ENCODE measurements around the gene CBY2.
"Not testable (repeated sequence)": the region's sequence is repeated elsewhere in the genome, so short reads cannot be mapped to it uniquely, and the experiment has no call there.

The CBY2 gene, protein sequence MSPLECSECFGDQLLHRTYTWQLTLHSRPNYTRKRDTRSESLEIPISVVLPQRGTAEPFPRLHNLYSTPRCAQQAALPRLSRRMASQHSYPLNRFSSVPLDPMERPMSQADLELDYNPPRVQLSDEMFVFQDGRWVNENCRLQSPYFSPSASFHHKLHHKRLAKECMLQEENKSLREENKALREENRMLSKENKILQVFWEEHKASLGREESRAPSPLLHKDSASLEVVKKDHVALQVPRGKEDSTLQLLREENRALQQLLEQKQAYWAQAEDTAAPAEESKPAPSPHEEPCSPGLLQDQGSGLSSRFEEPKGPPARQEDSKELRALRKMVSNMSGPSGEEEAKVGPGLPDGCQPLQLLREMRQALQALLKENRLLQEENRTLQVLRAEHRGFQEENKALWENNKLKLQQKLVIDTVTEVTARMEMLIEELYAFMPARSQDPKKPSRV

DNA sequence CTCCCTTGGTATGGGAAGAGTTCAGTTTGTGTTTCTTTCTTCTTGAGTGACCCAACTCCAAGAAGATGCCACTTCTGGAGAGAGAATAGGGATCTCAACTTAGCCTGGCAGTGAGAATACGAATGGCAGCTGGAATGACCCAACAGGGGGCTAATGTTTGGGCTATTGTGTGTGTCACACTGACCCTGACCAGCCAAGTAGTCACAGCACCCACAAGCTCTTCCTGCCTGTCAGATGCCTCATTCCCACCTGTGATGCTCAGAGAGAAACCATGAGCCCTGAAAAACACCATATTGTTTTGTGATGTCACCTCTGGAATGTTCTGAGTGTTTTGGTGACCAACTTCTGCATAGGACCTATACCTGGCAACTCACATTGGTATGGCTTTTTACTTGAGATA is at the start of gene CBY2:
Gene CBY2, plus strand, starts transcription at position 233 of the 400 bp plus-strand sequence. Its CDS starts 71 bp downstream, at position 304.
- H3K36me3 ChIP-seq (ENCODE audit: control insufficient read depth, insufficient read depth, low read length), result no peaks in the 10 kb centered on the region
- H3K9me3 ChIP-seq (ENCODE audit: control insufficient read depth, insufficient read depth, low read length), result no peaks in the 10 kb centered on the region
- no peaks in the 10 kb centered on the region for H3K27me3 ChIP-seq (ENCODE audit: control insufficient read depth, insufficient read depth, low read length)
- peaks cover 16% of the 10 kb centered on the region for H3K4me1 ChIP-seq (ENCODE audit: control insufficient read depth, insufficient read depth, low read length)
- H3K4me3 ChIP-seq (ENCODE audit: low read depth, low read length), result no peak within 1 kb of the TSS
- H3K9ac ChIP-seq (ENCODE audit: low read depth, low read length), result no peak within 1 kb of the TSS

GRCh38 chr13:45654633-45655349 is 47.3 kb upstream of the CBY2 start:
- Histone ChIP-seq H3K9me3 (ENCODE audit: control insufficient read depth, insufficient read depth, low read length) (no peaks in the 10 kb centered on the region), H3K27me3 (ENCODE audit: control insufficient read depth, insufficient read depth, low read length) (no peaks in the 10 kb centered on the region), H3K9ac (ENCODE audit: low read depth, low read length) (no peak overlapping the region), H3K36me3 (ENCODE audit: control insufficient read depth, insufficient read depth, low read length) (no peaks in the 10 kb centered on the region), H3K4me1 (ENCODE audit: control insufficient read depth, insufficient read depth, low read length) (no peaks in the 10 kb centered on the region), H3K4me3 (ENCODE audit: low read depth, low read length) (no peak overlapping the region)

DNA sequence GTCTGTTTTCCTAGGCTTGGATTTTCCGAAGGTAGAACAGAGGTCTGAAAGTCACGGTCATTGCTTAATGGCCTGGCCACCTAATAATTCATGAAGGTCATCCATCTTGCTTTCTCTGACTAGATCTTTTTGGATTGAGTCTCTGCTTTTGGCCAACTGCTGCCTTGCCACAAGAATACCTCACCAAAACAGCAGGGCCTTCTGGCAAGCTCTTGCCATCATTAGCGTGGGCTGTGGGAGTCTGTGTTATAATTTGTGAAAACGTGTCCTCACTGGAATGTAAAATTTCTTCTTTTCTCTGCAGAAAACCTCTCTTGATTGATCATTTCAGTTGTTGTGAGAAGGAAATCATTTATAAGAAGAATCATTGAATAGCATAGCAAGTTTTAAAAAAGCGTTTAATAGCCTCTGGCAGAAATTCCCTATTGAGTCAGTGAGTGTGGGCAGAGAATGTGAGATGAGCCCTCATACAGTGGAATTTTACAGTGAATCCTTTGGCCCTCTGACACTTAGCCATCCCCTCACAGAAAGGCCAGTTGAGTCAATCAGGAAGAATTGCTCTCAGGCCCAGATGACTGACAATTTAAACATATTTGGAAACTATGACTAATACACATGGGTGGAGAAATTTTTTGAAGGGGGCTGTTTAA is 43.4 kb upstream of the CBY2 start:
- Histone ChIP-seq H3K36me3 (ENCODE audit: control insufficient read depth, insufficient read depth, low read length) (no peaks in the 10 kb centered on the region), H3K4me1 (ENCODE audit: control insufficient read depth, insufficient read depth, low read length) (no peaks in the 10 kb centered on the region), H3K4me3 (ENCODE audit: low read depth, low read length) (no peak overlapping the region), H3K9me3 (ENCODE audit: control insufficient read depth, insufficient read depth, low read length) (no peaks in the 10 kb centered on the region), H3K27me3 (ENCODE audit: control insufficient read depth, insufficient read depth, low read length) (no peaks in the 10 kb centered on the region), H3K9ac (ENCODE audit: low read depth, low read length) (no peak overlapping the region)

DNA sequence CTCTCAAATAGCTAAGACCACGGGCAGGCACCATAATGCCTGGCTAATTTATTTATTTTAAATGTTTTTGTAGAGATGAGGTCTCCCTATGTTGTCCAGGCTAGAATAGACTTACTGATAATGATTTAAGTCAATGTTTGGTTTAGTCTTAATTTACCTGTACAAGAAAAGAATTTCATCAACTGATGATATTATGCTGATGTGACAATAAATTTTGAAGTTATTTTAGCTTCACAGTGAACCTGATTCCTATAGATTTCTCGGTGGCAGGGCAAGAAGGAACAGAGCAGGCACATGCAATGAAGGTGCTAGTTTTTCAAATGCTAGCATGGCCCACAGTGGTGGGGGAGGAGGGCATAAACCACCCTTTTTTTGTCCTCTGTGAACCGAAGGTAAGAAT is 42.6 kb upstream of the CBY2 start:
- Histone ChIP-seq H3K27me3 (ENCODE audit: control insufficient read depth, insufficient read depth, low read length) (no peaks in the 10 kb centered on the region), H3K36me3 (ENCODE audit: control insufficient read depth, insufficient read depth, low read length) (no peaks in the 10 kb centered on the region), H3K9me3 (ENCODE audit: control insufficient read depth, insufficient read depth, low read length) (no peaks in the 10 kb centered on the region), H3K9ac (ENCODE audit: low read depth, low read length) (no peak overlapping the region), H3K4me1 (ENCODE audit: control insufficient read depth, insufficient read depth, low read length) (no peaks in the 10 kb centered on the region), H3K4me3 (ENCODE audit: low read depth, low read length) (no peak overlapping the region)

DNA sequence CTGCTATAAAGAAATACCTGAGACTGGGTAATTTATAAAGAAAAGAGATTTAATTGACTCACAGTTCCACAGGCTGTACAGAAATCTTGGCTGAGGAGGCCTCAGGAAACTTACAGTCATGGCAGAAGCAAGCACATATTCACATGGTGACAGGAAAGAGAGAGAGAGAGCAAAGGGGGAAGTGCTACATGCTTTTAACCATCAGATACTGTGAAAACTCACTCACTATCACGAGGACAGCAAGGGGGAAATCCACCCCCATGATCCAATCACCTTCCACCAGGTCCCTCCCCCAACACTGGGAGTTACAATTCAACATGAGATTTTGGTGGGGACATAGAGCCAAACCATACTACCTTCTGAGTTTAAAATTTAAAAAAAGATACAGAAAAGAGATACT is 41.7 kb upstream of the CBY2 start:
- H3K9ac ChIP-seq (ENCODE audit: low read depth, low read length); H3K36me3 ChIP-seq (ENCODE audit: control insufficient read depth, insufficient read depth, low read length); H3K4me1 ChIP-seq (ENCODE audit: control insufficient read depth, insufficient read depth, low read length); H3K9me3 ChIP-seq (ENCODE audit: control insufficient read depth, insufficient read depth, low read length); H3K27me3 ChIP-seq (ENCODE audit: control insufficient read depth, insufficient read depth, low read length); H3K4me3 ChIP-seq (ENCODE audit: low read depth, low read length): not testable (repeated sequence)

- H3K9ac ChIP-seq (ENCODE audit: low read depth, low read length), result no peak overlapping the region
- no peaks in the 10 kb centered on the region for H3K9me3 ChIP-seq (ENCODE audit: control insufficient read depth, insufficient read depth, low read length)
- no peaks in the 10 kb centered on the region for H3K27me3 ChIP-seq (ENCODE audit: control insufficient read depth, insufficient read depth, low read length)
- no peaks in the 10 kb centered on the region for H3K4me1 ChIP-seq (ENCODE audit: control insufficient read depth, insufficient read depth, low read length)
- no peak overlapping the region for H3K4me3 ChIP-seq (ENCODE audit: low read depth, low read length)
- no peaks in the 10 kb centered on the region for H3K36me3 ChIP-seq (ENCODE audit: control insufficient read depth, insufficient read depth, low read length)
Measured at GRCh38 chr13:45662162-45662561, 40.0 kb upstream of the CBY2 start.

- not testable (repeated sequence) for H3K27me3 ChIP-seq (ENCODE audit: control insufficient read depth, insufficient read depth, low read length); H3K9ac ChIP-seq (ENCODE audit: low read depth, low read length); H3K36me3 ChIP-seq (ENCODE audit: control insufficient read depth, insufficient read depth, low read length); H3K9me3 ChIP-seq (ENCODE audit: control insufficient read depth, insufficient read depth, low read length); H3K4me1 ChIP-seq (ENCODE audit: control insufficient read depth, insufficient read depth, low read length); H3K4me3 ChIP-seq (ENCODE audit: low read depth, low read length)
Measured at GRCh38 chr13:45662903-45663302, 39.2 kb upstream of the CBY2 start.

DNA sequence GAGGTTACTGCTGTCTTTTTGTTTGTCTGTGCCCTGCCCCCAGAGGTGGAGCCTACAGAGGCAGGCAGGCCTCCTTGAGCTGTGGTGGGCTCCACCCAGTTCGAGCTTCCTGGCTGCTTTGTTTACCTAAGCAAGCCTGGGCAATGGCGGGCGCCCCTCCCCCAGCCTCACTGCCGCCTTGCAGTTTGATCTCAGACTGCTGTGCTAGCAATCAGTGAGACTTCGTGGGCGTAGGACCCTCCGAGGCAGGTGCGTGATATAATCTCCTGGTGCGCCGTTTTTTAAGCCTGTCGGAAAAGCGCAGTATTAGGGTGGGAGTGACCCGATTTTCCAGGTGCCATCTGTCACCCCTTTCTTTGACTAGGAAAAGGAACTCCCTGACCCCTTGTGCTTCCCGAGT is 32.5 kb upstream of the CBY2 start:
- H3K36me3 ChIP-seq (ENCODE audit: control insufficient read depth, insufficient read depth, low read length); H3K4me3 ChIP-seq (ENCODE audit: low read depth, low read length); H3K27me3 ChIP-seq (ENCODE audit: control insufficient read depth, insufficient read depth, low read length); H3K9ac ChIP-seq (ENCODE audit: low read depth, low read length); H3K4me1 ChIP-seq (ENCODE audit: control insufficient read depth, insufficient read depth, low read length); H3K9me3 ChIP-seq (ENCODE audit: control insufficient read depth, insufficient read depth, low read length): not testable (repeated sequence)

DNA sequence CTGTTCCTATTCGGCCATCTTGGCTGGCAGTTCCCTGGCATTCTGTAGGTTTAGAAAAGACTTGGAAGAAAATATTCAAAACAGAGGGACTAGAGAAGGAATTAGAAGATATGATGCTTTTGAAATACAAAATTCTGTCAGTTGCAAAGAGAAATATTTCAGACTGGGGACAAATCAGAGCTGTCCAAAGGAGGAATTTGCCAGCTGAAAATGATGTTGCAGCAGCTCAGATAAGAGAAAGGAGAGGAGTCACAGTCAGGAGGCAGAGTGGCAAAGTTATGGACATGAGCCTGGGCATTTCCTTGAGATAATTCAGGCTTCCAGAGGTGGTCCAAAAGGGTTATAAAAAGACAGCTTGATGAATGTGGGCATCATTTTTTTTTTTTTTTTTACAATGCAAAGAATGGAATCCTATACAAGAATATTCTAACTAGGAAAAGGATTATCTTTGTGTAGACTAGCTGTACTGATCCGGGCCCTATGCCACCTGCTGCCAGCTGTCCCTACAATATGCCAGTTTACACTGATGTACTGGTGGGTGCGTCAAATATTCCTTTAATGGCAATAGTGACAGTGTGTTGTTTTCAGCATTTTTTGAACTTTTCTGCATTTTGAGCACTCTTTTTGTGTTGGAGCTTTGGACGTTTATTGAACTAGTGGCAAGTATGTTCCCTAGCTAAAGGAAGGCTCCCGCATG is 31.8 kb upstream of the CBY2 start:
- no peak overlapping the region for H3K4me3 ChIP-seq (ENCODE audit: low read depth, low read length)
- H3K9me3 ChIP-seq (ENCODE audit: control insufficient read depth, insufficient read depth, low read length), result no peaks in the 10 kb centered on the region
- H3K9ac ChIP-seq (ENCODE audit: low read depth, low read length), result no peak overlapping the region
- no peaks in the 10 kb centered on the region for H3K27me3 ChIP-seq (ENCODE audit: control insufficient read depth, insufficient read depth, low read length)
- no peaks in the 10 kb centered on the region for H3K36me3 ChIP-seq (ENCODE audit: control insufficient read depth, insufficient read depth, low read length)
- H3K4me1 ChIP-seq (ENCODE audit: control insufficient read depth, insufficient read depth, low read length), result no peaks in the 10 kb centered on the region

DNA sequence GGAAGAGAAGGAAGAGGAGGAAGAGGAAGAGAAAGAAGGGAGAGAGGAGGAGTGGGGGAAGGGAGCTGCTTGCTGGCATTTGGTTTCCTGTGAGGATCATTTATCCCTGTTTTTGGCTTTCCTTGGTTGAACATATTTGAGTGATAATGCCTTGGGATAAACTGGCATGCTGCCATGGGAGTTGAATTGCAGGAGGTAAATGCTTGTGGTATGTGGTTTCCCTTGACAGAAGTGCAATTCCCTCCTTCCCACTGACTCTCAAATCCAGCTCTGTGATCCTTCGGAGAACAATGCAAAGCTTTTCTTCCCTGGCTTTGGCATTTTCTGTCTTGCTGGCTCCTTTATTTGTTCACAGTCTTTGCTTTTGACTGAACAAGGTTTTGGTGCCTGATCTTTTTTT is 27.2 kb upstream of the CBY2 start:
- H3K4me3 ChIP-seq (ENCODE audit: low read depth, low read length), result no peak overlapping the region
- H3K4me1 ChIP-seq (ENCODE audit: control insufficient read depth, insufficient read depth, low read length), result peaks cover 9% of the 10 kb centered on the region
- H3K9ac ChIP-seq (ENCODE audit: low read depth, low read length), result no peak overlapping the region
- no peaks in the 10 kb centered on the region for H3K27me3 ChIP-seq (ENCODE audit: control insufficient read depth, insufficient read depth, low read length)
- no peaks in the 10 kb centered on the region for H3K9me3 ChIP-seq (ENCODE audit: control insufficient read depth, insufficient read depth, low read length)
- H3K36me3 ChIP-seq (ENCODE audit: control insufficient read depth, insufficient read depth, low read length), result no peaks in the 10 kb centered on the region

DNA sequence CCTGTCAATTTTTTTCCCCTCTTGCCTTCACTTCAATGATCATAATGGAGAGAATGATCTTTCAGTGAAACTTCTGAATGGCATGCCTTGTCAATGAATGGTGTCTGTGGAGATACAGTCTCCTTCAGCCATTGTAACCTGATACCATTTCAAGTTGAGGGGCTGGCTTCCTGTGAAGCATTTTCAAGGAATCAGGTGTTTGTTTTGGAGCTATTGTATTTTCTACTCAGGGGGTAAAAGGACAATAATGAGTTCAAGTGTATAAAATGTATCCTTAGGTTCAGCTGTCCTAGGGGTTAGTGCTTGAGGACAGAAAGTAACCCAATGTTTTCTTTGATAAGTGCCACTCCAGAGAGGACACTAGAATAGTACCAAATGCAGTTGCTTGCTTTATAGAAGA is 23.8 kb upstream of the CBY2 start:
- Histone ChIP-seq H3K9me3 (ENCODE audit: control insufficient read depth, insufficient read depth, low read length) (no peaks in the 10 kb centered on the region), H3K4me1 (ENCODE audit: control insufficient read depth, insufficient read depth, low read length) (peaks cover 15% of the 10 kb centered on the region), H3K4me3 (ENCODE audit: low read depth, low read length) (no peak overlapping the region), H3K36me3 (ENCODE audit: control insufficient read depth, insufficient read depth, low read length) (no peaks in the 10 kb centered on the region), H3K9ac (ENCODE audit: low read depth, low read length) (no peak overlapping the region), H3K27me3 (ENCODE audit: control insufficient read depth, insufficient read depth, low read length) (no peaks in the 10 kb centered on the region)

Data from iPS-15b (cell line).